SIG-M5 treated with dmso at 0.1 percent for 504 hours (cell line): ENCODE measurements around the gene DOCK8.

Experiments
- DNase-seq: peaks from one replicate; lab custom pipeline; 2025; ENCODE audit not compliant: unreplicated experiment; lab: John Stamatoyannopoulos, UW

The DOCK8 gene

DNA sequence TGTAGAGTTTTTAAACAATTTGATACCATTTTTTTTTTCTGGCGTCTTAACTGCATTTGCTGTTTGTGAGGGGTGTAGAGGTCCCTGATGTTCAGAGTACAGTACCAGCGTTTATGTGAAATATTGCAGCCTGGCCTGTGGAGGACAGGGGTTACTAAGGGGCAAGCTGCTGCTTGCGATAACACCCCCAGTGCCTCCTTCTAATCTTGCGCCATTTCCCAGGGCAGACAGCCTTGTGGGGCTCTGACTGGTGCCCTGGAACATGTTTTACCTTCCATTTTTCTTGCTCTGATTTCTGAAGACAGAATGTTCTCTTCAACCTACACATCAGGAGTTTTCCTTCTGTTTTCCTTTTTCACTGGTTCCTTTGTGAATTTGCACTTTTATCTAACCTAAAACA, 142.9 kb downstream of the DOCK8 start:
- no peak for DNase-seq

- no peak for DNase-seq
Measured at GRCh38 chr9:362561-363273, 148.1 kb downstream of the DOCK8 start.

- DNase-seq, result no peak
Measured at GRCh38 chr9:363274-363612, 148.6 kb downstream of the DOCK8 start.

GRCh38 chr9:365436-365835, 150.8 kb downstream of the DOCK8 start:
- DNase-seq, result no peak

- no peak for DNase-seq
Measured at GRCh38 chr9:366620-367019, 152.0 kb downstream of the DOCK8 start.

DNA sequence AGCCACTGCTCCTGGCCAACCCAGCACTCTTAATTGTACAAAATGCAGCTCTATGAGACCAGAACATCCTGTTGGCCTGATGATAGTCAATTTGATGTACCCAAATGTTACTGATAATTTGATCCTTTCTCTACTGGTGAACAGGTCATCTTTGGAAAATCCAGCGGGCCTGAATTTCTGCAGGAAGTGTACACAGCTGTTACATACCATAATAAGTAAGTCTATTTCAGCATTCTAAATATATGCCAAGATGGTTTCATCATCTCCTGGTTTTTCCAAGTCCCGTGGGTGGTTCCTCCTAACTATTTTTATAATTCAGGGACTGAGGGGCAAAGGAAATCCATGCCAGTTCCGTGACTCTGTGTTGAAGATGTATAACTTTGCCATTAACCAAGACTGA, 155.4 kb downstream of the DOCK8 start:
- no peak for DNase-seq

DNA sequence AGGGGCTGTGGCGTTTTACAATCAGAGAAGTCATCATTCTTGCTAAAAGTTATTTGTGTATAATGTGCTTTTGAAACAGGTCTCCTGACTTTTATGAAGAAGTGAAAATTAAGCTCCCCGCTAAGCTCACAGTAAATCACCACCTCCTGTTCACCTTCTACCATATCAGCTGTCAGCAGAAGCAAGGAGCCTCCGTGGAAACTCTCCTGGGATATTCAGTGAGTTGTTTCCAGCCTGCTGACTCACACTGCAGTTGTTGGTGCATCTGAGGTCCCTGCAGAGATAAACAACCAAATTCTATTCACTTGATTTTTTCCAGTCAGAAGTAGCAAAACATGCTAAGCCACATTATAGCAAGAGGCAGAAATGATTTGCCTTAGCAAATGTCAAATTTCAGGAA, 156.7 kb downstream of the DOCK8 start:
- no peak for DNase-seq

DNA sequence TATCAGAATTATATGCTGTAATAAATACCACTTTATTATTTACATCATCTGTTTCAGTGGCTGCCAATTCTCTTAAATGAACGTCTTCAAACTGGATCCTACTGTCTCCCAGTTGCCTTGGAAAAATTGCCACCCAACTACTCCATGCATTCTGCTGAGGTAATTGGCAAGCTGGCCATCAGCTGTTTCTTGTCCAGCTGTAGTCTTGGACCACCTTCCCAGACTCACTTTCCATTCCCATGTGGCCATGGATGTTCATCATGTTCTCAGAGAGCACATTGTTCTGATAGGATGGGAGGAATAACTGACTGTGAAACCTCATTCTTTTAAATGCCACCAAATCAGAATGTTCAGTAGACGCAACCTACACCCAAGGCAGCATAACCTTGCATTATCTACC, 157.5 kb downstream of the DOCK8 start:
- DNase-seq, result no peak

- DNase-seq, result no peak
Measured at GRCh38 chr9:373759-374206, 159.1 kb downstream of the DOCK8 start.

DNA sequence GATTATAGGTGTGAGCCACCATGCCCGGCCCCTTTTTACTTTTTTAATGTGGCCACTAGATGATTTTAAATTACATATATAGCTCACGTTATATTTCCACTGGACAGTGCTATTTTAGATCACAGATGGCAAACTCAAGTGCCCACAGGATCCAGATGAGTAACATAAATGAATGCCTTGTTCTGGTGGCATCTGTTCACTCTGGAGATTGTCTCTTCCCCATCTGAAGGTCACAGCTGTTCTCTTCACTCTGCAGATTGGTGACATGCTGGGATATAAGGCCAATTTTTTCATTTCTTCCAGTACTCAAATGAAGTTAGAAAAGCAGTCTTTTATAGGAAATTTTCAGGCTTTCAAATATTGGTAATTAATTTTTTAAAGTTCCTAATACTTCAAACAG, 160.1 kb downstream of the DOCK8 start:
- no peak for DNase-seq

DNA sequence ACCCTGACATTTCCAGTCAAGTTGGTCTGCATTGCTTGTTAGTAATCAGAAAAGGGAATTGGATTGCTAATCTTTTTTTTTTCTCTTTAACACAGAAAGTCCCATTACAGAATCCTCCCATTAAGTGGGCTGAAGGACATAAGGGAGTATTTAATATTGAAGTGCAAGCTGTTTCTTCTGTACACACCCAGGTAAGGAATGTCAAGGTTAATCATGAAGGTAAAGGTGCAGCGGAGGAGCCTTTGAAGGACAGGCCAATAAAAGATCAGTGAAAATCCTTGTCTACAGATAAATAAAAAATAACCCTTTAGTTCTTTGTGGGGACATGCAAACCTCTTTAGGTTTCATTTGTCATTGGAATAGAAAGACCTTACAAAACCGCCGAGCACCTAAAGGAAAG, 161.4 kb downstream of the DOCK8 start:
- DNase-seq, result no peak

GRCh38 chr9:378263-378662, 163.6 kb downstream of the DOCK8 start:
- DNase-seq, result no peak

DNA sequence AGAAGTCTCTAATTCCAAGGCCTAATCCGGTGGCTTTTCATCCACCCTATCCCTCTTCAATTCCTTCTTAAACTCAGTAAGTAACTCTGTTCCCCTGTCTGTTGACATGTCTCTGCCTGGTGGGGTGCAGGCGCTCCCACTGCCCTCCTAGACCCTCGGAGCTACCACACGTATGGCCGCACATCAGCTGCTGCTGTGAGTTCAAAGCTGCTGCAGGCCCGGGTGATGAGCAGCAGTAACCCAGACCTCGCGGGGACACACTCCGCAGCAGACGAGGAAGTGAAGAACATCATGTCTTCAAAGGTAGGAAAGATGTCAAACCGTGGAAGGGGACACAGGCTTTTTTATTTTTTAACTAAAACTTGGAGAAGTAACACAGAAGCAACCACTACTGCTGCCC, 167.7 kb downstream of the DOCK8 start:
- no peak for DNase-seq

- peak; percentile 55 for DNase-seq
Measured at GRCh38 chr9:385818-386398, 171.2 kb downstream of the DOCK8 start.

DNA sequence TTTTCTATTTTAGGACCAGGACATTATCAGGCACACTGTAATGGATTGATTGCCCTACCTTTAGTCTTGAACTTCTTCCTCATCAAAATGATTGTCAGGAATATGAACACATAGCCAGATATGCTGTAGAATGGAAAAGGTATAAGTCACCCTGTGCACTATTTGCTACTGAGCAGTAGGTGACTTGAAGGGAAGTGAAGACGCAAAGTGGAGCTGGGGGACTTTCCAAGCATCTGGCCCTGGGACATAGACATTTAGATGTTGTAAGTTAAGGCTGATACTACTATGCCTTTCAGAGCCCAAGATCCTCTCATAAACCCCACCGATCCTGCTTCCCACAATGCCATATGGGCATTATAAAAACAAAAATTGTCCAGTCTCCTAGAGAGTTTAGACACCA, 174.5 kb downstream of the DOCK8 start:
- no peak for DNase-seq

- DNase-seq, result no peak
Measured at GRCh38 chr9:389758-390157, 175.1 kb downstream of the DOCK8 start.

- no peak for DNase-seq
Measured at GRCh38 chr9:392077-392804, 177.6 kb downstream of the DOCK8 start.

DNA sequence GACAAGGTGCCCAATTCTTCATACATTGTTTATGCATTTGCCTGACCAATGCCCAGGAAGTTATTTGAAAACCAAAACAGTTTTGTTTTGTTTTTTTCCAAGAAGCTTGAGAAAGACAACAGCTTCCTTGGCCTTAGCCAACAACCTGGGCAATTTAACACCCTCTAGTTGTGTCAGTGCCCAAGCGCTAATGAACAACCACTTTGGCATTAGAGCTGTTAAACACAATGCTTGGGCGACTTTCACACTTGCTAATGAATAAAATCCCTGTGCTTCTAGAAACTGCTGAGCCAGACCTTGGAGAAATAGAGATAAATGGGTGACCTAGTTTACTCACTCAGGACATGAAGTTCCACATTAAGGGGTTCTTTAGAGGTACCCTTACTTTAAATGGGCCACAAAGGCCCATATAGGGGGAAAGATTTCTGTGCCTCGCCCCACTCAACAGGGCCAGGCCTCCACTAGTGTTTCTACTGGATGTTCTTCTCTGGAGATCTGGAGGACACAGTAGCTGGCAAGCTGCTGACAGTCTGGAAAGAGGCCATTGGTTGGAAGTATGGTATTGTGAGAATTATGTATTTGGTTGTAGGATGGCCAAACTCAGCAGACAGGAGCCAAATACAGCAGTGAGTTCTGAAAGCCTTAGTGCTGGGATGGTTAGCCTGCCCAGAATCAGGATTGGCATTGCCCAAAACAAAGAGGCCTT, 179.8 kb downstream of the DOCK8 start:
- DNase-seq, result no peak

GRCh38 chr9:396396-396795, 181.7 kb downstream of the DOCK8 start:
- DNase-seq, result no peak

- no peak for DNase-seq
Measured at GRCh38 chr9:398085-398484, 183.4 kb downstream of the DOCK8 start.

DNA sequence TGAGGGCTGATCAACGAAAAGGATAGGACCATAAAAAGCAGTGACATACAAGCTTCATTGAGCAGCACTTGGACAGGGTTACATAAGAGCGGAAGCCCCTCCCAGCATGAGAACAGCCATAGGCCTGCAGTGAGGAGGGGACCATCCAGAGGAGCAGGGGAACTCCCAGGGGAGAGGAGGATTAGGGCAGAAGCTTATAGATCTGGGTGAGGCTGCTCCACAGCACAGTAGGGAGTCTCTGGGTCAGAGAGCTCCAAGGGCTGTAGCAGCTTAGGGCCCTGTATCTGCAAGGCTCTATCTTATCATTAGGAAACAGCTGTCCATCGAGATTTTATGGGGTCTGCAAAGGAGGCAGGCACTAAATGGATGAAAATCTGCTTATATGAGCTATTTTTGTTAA, 186.6 kb downstream of the DOCK8 start:
- DNase-seq, result no peak

DNA sequence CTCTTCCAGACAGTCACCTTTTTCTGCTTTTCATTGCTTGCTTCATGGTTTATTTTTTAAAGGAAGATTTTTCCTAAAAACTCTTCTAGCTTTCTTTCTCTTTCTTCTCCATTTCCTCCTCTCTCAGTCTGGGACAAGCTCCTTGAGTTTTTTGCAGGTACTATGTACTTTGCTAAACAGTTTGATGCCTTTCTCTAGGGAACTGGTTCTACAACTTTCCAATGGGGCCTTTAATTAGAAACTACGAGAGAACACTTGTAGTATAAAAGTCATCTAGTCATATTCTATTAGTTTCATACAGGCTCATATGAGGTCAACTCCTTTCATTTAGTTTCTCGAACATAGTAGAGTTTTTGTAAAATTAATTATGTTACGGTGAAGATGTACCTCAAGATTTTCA, 189.6 kb downstream of the DOCK8 start:
- DNase-seq, result peak; percentile 41
